Measurements from ENCODE around the gene B3GALNT1.
A peak's percentile ranks its signal among the peaks of the same experiment; 100 is the strongest.

B3GALNT1 gene

GRCh38 chr3:161043336-161044035 lies 61.7 kb downstream of the B3GALNT1 start:
- Histone ChIP-seq H3K79me2 (ENCODE audit: low read length) (no peaks in the 10 kb centered on the region), H4K20me1 (ENCODE audit: insufficient read depth, low read length) (no peaks in the 10 kb centered on the region), H3K9me3 (ENCODE audit: insufficient read depth, low read length) (no peaks in the 10 kb centered on the region), H3K27me3 (ENCODE audit: low read depth, low read length) (no peaks in the 10 kb centered on the region), H3K27ac (ENCODE audit: low read length) (no peak overlapping the region), H2AFZ (ENCODE audit: low read depth, low read length) (no peak overlapping the region), H3K36me3 (replicated peaks; ENCODE audit: low read depth, low read length) (no peaks in the 10 kb centered on the region), H3K9ac (ENCODE audit: low read length) (no peak overlapping the region), H3K4me3 (ENCODE audit: low read length) (no peak overlapping the region), H3K4me2 (ENCODE audit: low read length) (no peak overlapping the region), H3K4me1 (ENCODE audit: low read length) (no peaks in the 10 kb centered on the region)
- TF ChIP-seq CTCF (IDR thresholded peaks at IDR 0.05; ENCODE audit: low read depth, low read length) = no peak
- no peak for TF ChIP-seq EZH2phosphoT487 (IDR thresholded peaks at IDR 0.05; ENCODE audit: low read depth)

GRCh38 chr3:161042023-161042501 lies 63.1 kb downstream of the B3GALNT1 start:
- no peak overlapping the region for H3K4me2 ChIP-seq (ENCODE audit: low read length)
- no peak overlapping the region for H3K27ac ChIP-seq (ENCODE audit: low read length)
- no peaks in the 10 kb centered on the region for H3K4me1 ChIP-seq (ENCODE audit: low read length)
- H3K9ac ChIP-seq (ENCODE audit: low read length) = no peak overlapping the region
- H3K27me3 ChIP-seq (ENCODE audit: low read depth, low read length) = no peaks in the 10 kb centered on the region
- H3K4me3 ChIP-seq (ENCODE audit: low read length) = no peak overlapping the region
- TF ChIP-seq EZH2phosphoT487 (IDR thresholded peaks at IDR 0.05; ENCODE audit: low read depth) (no peak), CTCF (IDR thresholded peaks at IDR 0.05; ENCODE audit: low read depth, low read length) (no peak)
- H2AFZ ChIP-seq (ENCODE audit: low read depth, low read length) = no peak overlapping the region
- H4K20me1 ChIP-seq (ENCODE audit: insufficient read depth, low read length) = no peaks in the 10 kb centered on the region
- H3K79me2 ChIP-seq (ENCODE audit: low read length) = no peaks in the 10 kb centered on the region
- H3K36me3 ChIP-seq (replicated peaks; ENCODE audit: low read depth, low read length) = no peaks in the 10 kb centered on the region
- no peaks in the 10 kb centered on the region for H3K9me3 ChIP-seq (ENCODE audit: insufficient read depth, low read length)

- Histone ChIP-seq H4K20me1 (ENCODE audit: insufficient read depth, low read length) (no peaks in the 10 kb centered on the region), H3K36me3 (replicated peaks; ENCODE audit: low read depth, low read length) (no peaks in the 10 kb centered on the region), H3K9ac (ENCODE audit: low read length) (no peak overlapping the region), H3K9me3 (ENCODE audit: insufficient read depth, low read length) (no peaks in the 10 kb centered on the region), H3K27ac (ENCODE audit: low read length) (no peak overlapping the region), H3K79me2 (ENCODE audit: low read length) (no peaks in the 10 kb centered on the region), H3K4me2 (ENCODE audit: low read length) (no peak overlapping the region), H3K4me1 (ENCODE audit: low read length) (peaks cover 8% of the 10 kb centered on the region), H3K27me3 (ENCODE audit: low read depth, low read length) (no peaks in the 10 kb centered on the region), H2AFZ (ENCODE audit: low read depth, low read length) (no peak overlapping the region), H3K4me3 (ENCODE audit: low read length) (no peak overlapping the region)
- no peak for TF ChIP-seq CTCF (IDR thresholded peaks at IDR 0.05; ENCODE audit: low read depth, low read length)
- TF ChIP-seq EZH2phosphoT487 (IDR thresholded peaks at IDR 0.05; ENCODE audit: low read depth) = no peak
Observed at GRCh38 chr3:161038725-161039124, 66.4 kb downstream of the B3GALNT1 start.

GRCh38 chr3:161035711-161036110 lies 69.4 kb downstream of the B3GALNT1 start:
- no peak overlapping the region for H3K4me3 ChIP-seq (ENCODE audit: low read length)
- H3K27me3 ChIP-seq (ENCODE audit: low read depth, low read length) = no peaks in the 10 kb centered on the region
- H3K9me3 ChIP-seq (ENCODE audit: insufficient read depth, low read length) = no peaks in the 10 kb centered on the region
- H2AFZ ChIP-seq (ENCODE audit: low read depth, low read length) = no peak overlapping the region
- peaks cover 8% of the 10 kb centered on the region for H3K4me1 ChIP-seq (ENCODE audit: low read length)
- TF ChIP-seq CTCF (IDR thresholded peaks at IDR 0.05; ENCODE audit: low read depth, low read length) = no peak
- no peak for TF ChIP-seq EZH2phosphoT487 (IDR thresholded peaks at IDR 0.05; ENCODE audit: low read depth)
- no peak overlapping the region for H3K9ac ChIP-seq (ENCODE audit: low read length)
- peak overlapping the region; percentile 29 for H3K4me2 ChIP-seq (ENCODE audit: low read length)
- H3K79me2 ChIP-seq (ENCODE audit: low read length) = no peaks in the 10 kb centered on the region
- 0 out of 2 replicates have a peak overlapping the region, but pooled peaks have one; percentile 2 for H3K27ac ChIP-seq (ENCODE audit: low read length)
- H4K20me1 ChIP-seq (ENCODE audit: insufficient read depth, low read length) = no peaks in the 10 kb centered on the region
- H3K36me3 ChIP-seq (replicated peaks; ENCODE audit: low read depth, low read length) = no peaks in the 10 kb centered on the region
